ENCODE data around the gene CASP7. TPM values are rescaled to one million over a fixed set of nuclear protein-coding genes. Genes with fewer than 3 reads are reported as not detected.

Gene CASP7
- total RNA-seq, 1 experiment from 2014 or later: 7.4 TPM

DNA sequence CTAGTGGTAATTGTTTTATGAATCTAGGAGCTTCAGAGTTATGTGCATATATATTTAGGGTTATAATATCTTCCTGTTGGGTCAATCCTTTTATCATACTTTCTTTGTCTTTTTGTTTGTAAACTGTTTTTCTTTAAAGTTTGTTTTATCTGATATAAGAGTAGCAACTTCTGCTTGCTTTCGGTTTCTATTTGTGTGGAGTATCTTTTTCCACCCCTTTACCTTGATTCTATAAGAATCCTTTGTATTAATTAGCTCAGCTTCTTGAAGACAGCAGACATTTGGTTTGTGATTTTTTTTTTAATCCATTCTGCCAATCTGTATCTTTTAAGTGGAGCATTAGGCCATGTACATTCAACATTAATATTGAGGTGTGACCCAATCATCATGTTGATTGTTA, 9.3 kb downstream of the CASP7 start:
- Mint-ChIP-seq H3K9me3 (ENCODE audit: unreplicated experiment) (peaks cover 31% of the 10 kb centered on the region), H3K27me3 (ENCODE audit: insufficient read depth, unreplicated experiment) (no peaks in the 10 kb centered on the region), H3K4me3 (ENCODE audit: unreplicated experiment) (no peak overlapping the region), H3K4me1 (ENCODE audit: insufficient read depth, unreplicated experiment) (no peaks in the 10 kb centered on the region), H3K27ac (ENCODE audit: low read depth, unreplicated experiment) (no peak overlapping the region), H3K36me3 (ENCODE audit: insufficient read depth, unreplicated experiment) (peaks cover under 1% of the 10 kb centered on the region)
- TF ChIP-seq, protein P1, sequence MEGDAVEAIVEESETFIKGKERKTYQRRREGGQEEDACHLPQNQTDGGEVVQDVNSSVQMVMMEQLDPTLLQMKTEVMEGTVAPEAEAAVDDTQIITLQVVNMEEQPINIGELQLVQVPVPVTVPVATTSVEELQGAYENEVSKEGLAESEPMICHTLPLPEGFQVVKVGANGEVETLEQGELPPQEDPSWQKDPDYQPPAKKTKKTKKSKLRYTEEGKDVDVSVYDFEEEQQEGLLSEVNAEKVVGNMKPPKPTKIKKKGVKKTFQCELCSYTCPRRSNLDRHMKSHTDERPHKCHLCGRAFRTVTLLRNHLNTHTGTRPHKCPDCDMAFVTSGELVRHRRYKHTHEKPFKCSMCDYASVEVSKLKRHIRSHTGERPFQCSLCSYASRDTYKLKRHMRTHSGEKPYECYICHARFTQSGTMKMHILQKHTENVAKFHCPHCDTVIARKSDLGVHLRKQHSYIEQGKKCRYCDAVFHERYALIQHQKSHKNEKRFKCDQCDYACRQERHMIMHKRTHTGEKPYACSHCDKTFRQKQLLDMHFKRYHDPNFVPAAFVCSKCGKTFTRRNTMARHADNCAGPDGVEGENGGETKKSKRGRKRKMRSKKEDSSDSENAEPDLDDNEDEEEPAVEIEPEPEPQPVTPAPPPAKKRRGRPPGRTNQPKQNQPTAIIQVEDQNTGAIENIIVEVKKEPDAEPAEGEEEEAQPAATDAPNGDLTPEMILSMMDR (IDR thresholded peaks at IDR 0.05; ENCODE audit: unreplicated experiment): no peak
- CTCF ChIA-PET: interaction anchor here (1.3 to 1.8 kb wide), 2 partner anchors 10 to 16 kb away, joined by 4 to 5 read pairs; no protein-coding TSS in a partner anchor
- intact Hi-C loops (cut with micrococcal nuclease): no loop called here
- BruUV-seq (replicated peaks): no TSS peak
- POLR2A ChIA-PET: interaction anchor here (1.0 to 1.7 kb wide), 2 partner anchors 9 to 13 kb away, joined by 3 to 4 read pairs; partner anchors contain the start of gene CASP7
- DNase-seq (ENCODE audit: unreplicated experiment): no peak

DNA sequence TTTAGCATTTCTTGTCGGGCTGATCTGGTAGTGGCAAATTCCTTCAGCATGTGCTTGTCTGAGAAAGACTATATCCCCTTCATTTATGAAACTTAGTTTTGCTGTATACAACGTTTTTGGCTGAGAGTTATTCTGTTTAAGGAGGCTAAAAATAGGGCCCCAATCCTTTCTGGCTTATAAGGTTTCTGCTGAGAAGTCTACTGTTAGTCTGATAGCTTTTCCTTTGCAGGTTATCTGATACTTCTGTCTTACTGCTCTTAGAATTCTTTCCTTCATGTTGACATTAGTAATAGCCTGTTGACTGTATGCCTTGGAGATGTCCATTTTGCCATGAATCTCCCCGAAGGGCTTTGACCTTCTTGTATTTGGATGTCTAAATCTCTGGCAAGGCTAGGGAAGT, 9.9 kb downstream of the CASP7 start:
- intact Hi-C loops (cut with micrococcal nuclease): no loop called here
- TF ChIP-seq, protein P1 (IDR thresholded peaks at IDR 0.05; ENCODE audit: unreplicated experiment): no peak
- H3K4me1 Mint-ChIP-seq (ENCODE audit: insufficient read depth, unreplicated experiment): no peaks in the 10 kb centered on the region
- no TSS peak for BruUV-seq (replicated peaks)
- no peak for DNase-seq (ENCODE audit: unreplicated experiment)
- POLR2A ChIA-PET: interaction anchor here (0.6 to 1.7 kb wide), 3 partner anchors 10 to 66 kb away, joined by 3 to 4 read pairs (median 3); partner anchors contain the start of gene CASP7
- H3K9me3 Mint-ChIP-seq (ENCODE audit: unreplicated experiment): peaks cover 28% of the 10 kb centered on the region
- H3K36me3 Mint-ChIP-seq (ENCODE audit: insufficient read depth, unreplicated experiment): peaks cover 6% of the 10 kb centered on the region
- H3K4me3 Mint-ChIP-seq (ENCODE audit: unreplicated experiment): no peak overlapping the region
- no peaks in the 10 kb centered on the region for H3K27me3 Mint-ChIP-seq (ENCODE audit: insufficient read depth, unreplicated experiment)
- CTCF ChIA-PET: interaction anchor here (1.3 to 1.8 kb wide), 2 partner anchors 10 to 15 kb away, joined by 4 to 5 read pairs; no protein-coding TSS in a partner anchor
- H3K27ac Mint-ChIP-seq (ENCODE audit: low read depth, unreplicated experiment): no peak overlapping the region

DNA sequence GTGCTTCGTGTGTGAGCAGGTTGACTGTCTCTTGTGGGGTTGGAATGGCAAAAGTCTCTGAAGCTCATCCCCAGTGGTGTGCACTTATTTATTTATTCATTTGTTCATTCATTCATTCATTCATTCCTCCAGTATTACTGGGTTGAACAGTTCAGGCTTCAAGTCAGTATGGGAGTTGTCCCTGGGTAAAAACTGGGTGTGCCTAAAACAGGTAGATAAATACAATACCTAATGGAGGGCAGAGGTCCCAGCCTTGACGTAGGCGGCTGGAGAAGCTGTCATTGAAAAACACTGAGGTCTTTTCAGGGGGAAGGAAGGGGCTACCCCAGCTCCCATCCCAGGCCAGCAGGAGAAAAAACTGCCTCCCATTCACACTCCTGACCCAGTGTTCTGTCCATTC, 11.0 kb downstream of the CASP7 start:
- Mint-ChIP-seq H3K9me3 (ENCODE audit: unreplicated experiment) (peaks cover 17% of the 10 kb centered on the region), H3K4me1 (ENCODE audit: insufficient read depth, unreplicated experiment) (no peaks in the 10 kb centered on the region), H3K4me3 (ENCODE audit: unreplicated experiment) (no peak overlapping the region), H3K27ac (ENCODE audit: low read depth, unreplicated experiment) (no peak overlapping the region), H3K36me3 (ENCODE audit: insufficient read depth, unreplicated experiment) (peaks cover 6% of the 10 kb centered on the region), H3K27me3 (ENCODE audit: insufficient read depth, unreplicated experiment) (no peaks in the 10 kb centered on the region)
- intact Hi-C loops (cut with micrococcal nuclease): no loop called here
- ChIA-PET CTCF (interaction anchor here (0.7 to 1.8 kb wide), 2 partner anchors 11 to 15 kb away, joined by 3 to 5 read pairs; no protein-coding TSS in a partner anchor), POLR2A (interaction anchor here (1.3 kb wide), 1 partner anchor 10 kb away, joined by 4 read pairs; no protein-coding TSS in a partner anchor)
- no peak for DNase-seq (ENCODE audit: unreplicated experiment)
- TF ChIP-seq, protein P1 (IDR thresholded peaks at IDR 0.05; ENCODE audit: unreplicated experiment): no peak
- no TSS peak for BruUV-seq (replicated peaks)

DNA sequence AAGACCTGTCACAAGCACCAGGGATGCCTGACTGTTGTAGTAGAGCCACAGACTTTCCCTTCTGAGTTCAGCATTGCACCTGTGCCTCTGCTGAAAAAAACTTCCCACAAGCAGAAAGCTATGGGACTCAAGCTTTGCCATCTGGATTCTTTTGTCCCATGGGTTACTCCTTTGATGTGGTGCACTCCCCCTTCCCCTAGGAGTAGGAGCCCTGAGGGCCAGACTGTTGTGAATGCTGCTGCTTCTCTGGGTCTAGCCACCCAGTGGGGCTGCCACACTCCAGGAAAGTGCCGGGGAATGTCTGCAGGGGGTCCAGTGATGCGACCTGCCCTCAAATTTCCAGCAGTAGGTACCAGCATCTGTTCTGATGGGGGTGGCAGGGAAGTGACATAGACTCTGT, 11.7 kb downstream of the CASP7 start:
- CTCF ChIA-PET: interaction anchor here (0.5 to 1.3 kb wide), 4 partner anchors 12 to 456 kb away, joined by 3 to 7 read pairs (median 4); no protein-coding TSS in a partner anchor
- Mint-ChIP-seq H3K4me1 (ENCODE audit: insufficient read depth, unreplicated experiment) (no peaks in the 10 kb centered on the region), H3K36me3 (ENCODE audit: insufficient read depth, unreplicated experiment) (peaks cover 6% of the 10 kb centered on the region), H3K9me3 (ENCODE audit: unreplicated experiment) (peaks cover 13% of the 10 kb centered on the region), H3K27me3 (ENCODE audit: insufficient read depth, unreplicated experiment) (no peaks in the 10 kb centered on the region), H3K4me3 (ENCODE audit: unreplicated experiment) (no peak overlapping the region), H3K27ac (ENCODE audit: low read depth, unreplicated experiment) (no peak overlapping the region)
- intact Hi-C loops (cut with micrococcal nuclease): no loop called here
- DNase-seq (ENCODE audit: unreplicated experiment): no peak
- POLR2A ChIA-PET: interaction anchor here (1.3 kb wide), 1 partner anchor 10 kb away, joined by 4 read pairs; no protein-coding TSS in a partner anchor
- TF ChIP-seq, protein P1 (IDR thresholded peaks at IDR 0.05; ENCODE audit: unreplicated experiment): no peak
- BruUV-seq (replicated peaks): no TSS peak
